Esophagus (tissue), 2 donors: Measurements from ENCODE around the gene NFYC. TPM values are rescaled to one million over a fixed set of nuclear protein-coding genes. Genes with fewer than 3 reads are reported as not detected.

Experiments used
- polyA plus RNA-seq, 2 donors: library from polyadenylated mRNA; stranded (reverse); fragments of 200-250 nt; gene quantifications; one replicate each; pipeline ENCODE4 v1.2.3, GENCODE V29; 2013
- donor health status: healthy with polysubstance abuse.
- donor health status: Bipolar disorder and iron deficiency.

The NFYC gene
- polyA plus RNA-seq, 2 donors = 24.8 to 37.2 TPM

Other genes starting within 250 kb of the NFYC start
- gene ZFP69B, start 241.2 kb upstream of the NFYC start, polyA plus RNA-seq = under 1 TPM; 0.46 to 0.49 TPM
- gene ZFP69, start 214.4 kb upstream of the NFYC start, polyA plus RNA-seq = 1 to 10 TPM; 1.4 to 3.1 TPM
- gene EXO5, start 182.9 kb upstream of the NFYC start, polyA plus RNA-seq = 1 to 10 TPM; 3.6 to 4.3 TPM
- gene ZNF684, start 160.1 kb upstream of the NFYC start, polyA plus RNA-seq = 1 to 10 TPM; 1.3 to 1.7 TPM
- gene RIMS3, start 26.0 kb upstream of the NFYC start, polyA plus RNA-seq = under 1 TPM; 0.35 to 0.56 TPM
- gene KCNQ4, start 92.1 kb downstream of the NFYC start, polyA plus RNA-seq = 1 to 10 TPM; 1.4 to 1.9 TPM
- 10 to 100 TPM; 11.7 to 21.8 TPM for gene CITED4, start 170.7 kb downstream of the NFYC start, polyA plus RNA-seq